CD4-positive, alpha-beta memory T cell (primary cell): ENCODE measurements around the gene SLC35B1. TPM values are rescaled to one million over a fixed set of nuclear protein-coding genes. Genes with fewer than 3 reads are reported as not detected.
A peak's percentile ranks its signal among the peaks of the same experiment; 100 is the strongest.

Experiments
- CTCF ChIA-PET: fragments of 350-600 bp; sonication (Branson Sonifier 250); formaldehyde crosslinking; loops from one replicate; lab custom pipeline; 2021; ENCODE audit warnings: inconsistent platforms; ENCODE audit not compliant: partially characterized antibody; lab: Charles Lee
- POLR2A ChIA-PET: fragments of 350-600 bp; sonication (Branson Sonifier 250); formaldehyde crosslinking; loops from one replicate; lab custom pipeline; 2021; ENCODE audit not compliant: partially characterized antibody; lab: Charles Lee
- DNase-seq, 5 donors: peaks; one replicate each; pipeline versions ENCODE4 v3.0.0 to v3.0.0-alpha.2; 2020 to 2022; ENCODE audit warnings: mixed read lengths in 1 of 5
- H3K27ac ChIP-seq: one replicate; pipeline ENCODE4 v1.7.0; 2013; ENCODE audit warnings: low read depth, low read length
- H3K27me3 ChIP-seq: 2 replicates; pipeline ENCODE4 v1.7.0; 2013; ENCODE audit warnings: mild to moderate bottlenecking, low read length, moderate library complexity; ENCODE audit not compliant: insufficient read depth
- H3K36me3 ChIP-seq: 2 replicates; pipeline ENCODE4 v1.7.0; 2013; ENCODE audit warnings: mild to moderate bottlenecking, low read length, moderate library complexity; ENCODE audit not compliant: insufficient read depth
- H3K4me1 ChIP-seq: 2 replicates; pipeline ENCODE4 v1.7.0; 2013; ENCODE audit warnings: mild to moderate bottlenecking, low read length, moderate library complexity; ENCODE audit not compliant: insufficient read depth
- H3K4me3 ChIP-seq, 2 donors: one replicate each; pipeline ENCODE4 v1.7.0; 2013; ENCODE audit warnings: low read length in 2 of 2, mild to moderate bottlenecking in 1 of 2
- H3K9me3 ChIP-seq, 2 donors: one replicate each; pipeline ENCODE4 v1.7.0; 2013; ENCODE audit warnings: low read length in 2 of 2, control low read depth in 1 of 2; ENCODE audit not compliant: control insufficient read depth in 1 of 2
- H3K27ac Mint-ChIP-seq, 7 donors: one replicate each; pipeline ENCODE4 v1.8.0; 2020 to 2021; ENCODE audit warnings: mixed read lengths in 7 of 7, mild to moderate bottlenecking in 6 of 7, inconsistent platforms in 3 of 7, moderate library complexity in 3 of 7
- H3K27me3 Mint-ChIP-seq, 2 donors: one replicate each; pipeline ENCODE4 v1.8.0; 2020 to 2021; ENCODE audit warnings: mixed read lengths in 2 of 2
- H3K36me3 Mint-ChIP-seq, 2 donors: one replicate each; pipeline ENCODE4 v1.8.0; 2020 to 2021; ENCODE audit warnings: mixed read lengths in 2 of 2, inconsistent platforms in 1 of 2, mild to moderate bottlenecking in 1 of 2
- H3K4me1 Mint-ChIP-seq, 4 donors: one replicate each; pipeline ENCODE4 v1.8.0; 2020 to 2021; ENCODE audit warnings: mixed read lengths in 4 of 4, mild to moderate bottlenecking in 1 of 4
- H3K4me3 Mint-ChIP-seq, 8 donors: one replicate each; pipeline ENCODE4 v1.8.0; 2020 to 2021; ENCODE audit warnings: mixed read lengths in 8 of 8, mild to moderate bottlenecking in 7 of 8, moderate library complexity in 6 of 8, inconsistent platforms in 3 of 8
- H3K9me3 Mint-ChIP-seq, 8 donors: one replicate each; pipeline ENCODE4 v1.8.0; 2020 to 2021; ENCODE audit warnings: mixed read lengths in 8 of 8, mild to moderate bottlenecking in 5 of 8, inconsistent platforms in 3 of 8, moderate library complexity in 1 of 8
- intact Hi-C: fragments of 100-400 bp; cut with micrococcal nuclease; formaldehyde crosslinking; loops from one replicate; pipeline ENCODE4 v1.15.1; 2023
- polyA plus RNA-seq, 2 donors: library from polyadenylated mRNA; unstranded; fragments of 300-500 nt; fragmentation: Illumina TruSeq; gene quantifications; one replicate each; pipeline ENCODE4 v1.2.3, GENCODE V29; 2021
- total RNA-seq, 2 experiments: library from RNA; stranded (reverse); gene quantifications; one replicate each; pipeline ENCODE4 v1.2.3, GENCODE V29; 2021

The SLC35B1 gene
- total and polyA plus RNA-seq, 4 experiments from 2014 or later: 30.8 to 52.1 (median 43.6) TPM

GRCh38 chr17:49722066-49722465 is 14.3 kb upstream of the SLC35B1 start:
- Histone ChIP-seq H3K4me1 (peaks cover 22% of the 10 kb centered on the region), H3K27ac (no peak overlapping the region), H3K9me3 (no peaks in the 10 kb centered on the region), H3K36me3 (peaks cover 73% of the 10 kb centered on the region), H3K27me3 (no peaks in the 10 kb centered on the region), H3K4me3 (no peak overlapping the region)
- Mint-ChIP-seq H3K27me3 (no peaks in the 10 kb centered on the region), H3K36me3 (peaks cover 55 to 79% of the 10 kb centered on the region in 2 donors), H3K27ac (peak overlapping the region; percentile 46 to 81 (median 72)), H3K4me3 (no peak overlapping the region), H3K9me3 (peaks cover 0 to 2% (median 0%) of the 10 kb centered on the region in 8 donors), H3K4me1 (peaks cover 18 to 46% (median 32%) of the 10 kb centered on the region in 4 donors)
- CTCF ChIA-PET: interaction anchor here (1.1 to 2.0 kb wide), 3 partner anchors 13 to 57 kb away, joined by 3 to 12 read pairs (median 4); partner anchors contain the start of gene SLC35B1
- no peak for DNase-seq
- intact Hi-C loops: no loop called here
- POLR2A ChIA-PET: interaction anchor here (1.0 to 2.1 kb wide), 6 partner anchors 11 to 42 kb away, joined by 3 to 7 read pairs (median 4); partner anchors contain the start of gene FAM117A

- Mint-ChIP-seq H3K27ac (peak overlapping the region; percentile 87 to 99 (median 97)), H3K36me3 (peaks cover 71 to 84% of the 10 kb centered on the region in 2 donors), H3K4me1 (peaks cover 36 to 53% (median 44%) of the 10 kb centered on the region in 4 donors), H3K9me3 (no peaks in the 10 kb centered on the region), H3K4me3 (peak overlapping the region in 6 of 8 donors; percentile 4 to 76 (median 41)), H3K27me3 (peaks cover 0 to 2% of the 10 kb centered on the region in 2 donors)
- DNase-seq: peak in 2 of 5 donors; percentile 29 to 67
- no peak overlapping the region for H3K4me3 ChIP-seq
- no peaks in the 10 kb centered on the region for H3K27me3 ChIP-seq
- H3K4me1 ChIP-seq: peaks cover 46% of the 10 kb centered on the region
- H3K27ac ChIP-seq: peak overlapping the region; percentile 78
- peaks cover 85% of the 10 kb centered on the region for H3K36me3 ChIP-seq
- intact Hi-C loops: loop anchor here (2.0 kb wide), 2 partner anchors 61 to 71 kb away; partner anchors contain the start of gene KAT7
- ChIA-PET CTCF (interaction anchor here (1.5 to 2.8 kb wide), 3 partner anchors 9 to 70 kb away, joined by 3 to 8 read pairs (median 5); no protein-coding TSS in a partner anchor), POLR2A (interaction anchor here (1.0 to 12.8 kb wide), 6 partner anchors 9 to 312 kb away, joined by 3 to 233 read pairs (median 8); partner anchors contain the start of genes FAM117A and SLC35B1)
- H3K9me3 ChIP-seq: no peaks in the 10 kb centered on the region
Measured at GRCh38 chr17:49717371-49717861, 9.7 kb upstream of the SLC35B1 start.

GRCh38 chr17:49716668-49717364 is 9.1 kb upstream of the SLC35B1 start:
- Mint-ChIP-seq H3K9me3 (no peaks in the 10 kb centered on the region), H3K27ac (peak overlapping the region; percentile 92 to 99 (median 98)), H3K4me3 (peak overlapping the region in 7 of 8 donors; percentile 3 to 85 (median 66)), H3K27me3 (peaks cover 0 to 2% of the 10 kb centered on the region in 2 donors), H3K36me3 (peaks cover 73 to 84% of the 10 kb centered on the region in 2 donors), H3K4me1 (peaks cover 36 to 53% (median 43%) of the 10 kb centered on the region in 4 donors)
- Histone ChIP-seq H3K36me3 (peaks cover 85% of the 10 kb centered on the region), H3K4me3 (no peak overlapping the region), H3K27me3 (no peaks in the 10 kb centered on the region), H3K9me3 (no peaks in the 10 kb centered on the region), H3K4me1 (peaks cover 46% of the 10 kb centered on the region), H3K27ac (peak overlapping the region; percentile 78)
- CTCF ChIA-PET: interaction anchor here (1.5 to 3.6 kb wide), 10 partner anchors 8 to 308 kb away, joined by 3 to 25 read pairs (median 8); partner anchors contain the start of gene FAM117A
- no peak for DNase-seq
- POLR2A ChIA-PET: interaction anchor here (1.0 to 12.8 kb wide), 12 partner anchors 9 to 312 kb away, joined by 3 to 233 read pairs (median 7); partner anchors contain the start of genes FAM117A, KAT7 and SLC35B1
- intact Hi-C loops: loop anchor here (1.0 to 2.0 kb wide), 3 partner anchors 22 to 72 kb away; partner anchors contain the start of gene KAT7

GRCh38 chr17:49715717-49716279 is 8.0 kb upstream of the SLC35B1 start:
- H3K27ac ChIP-seq: peak overlapping the region; percentile 78
- ChIA-PET CTCF (interaction anchor here (0.9 to 3.6 kb wide), 17 partner anchors 9 to 307 kb away, joined by 3 to 25 read pairs (median 4); partner anchors contain the start of gene FAM117A), POLR2A (interaction anchor here (0.6 to 12.8 kb wide), 28 partner anchors 8 to 146 kb away, joined by 3 to 233 read pairs (median 5); partner anchors contain the start of genes FAM117A, KAT7, SLC35B1 and SPOP)
- peaks cover 46% of the 10 kb centered on the region for H3K4me1 ChIP-seq
- H3K27ac Mint-ChIP-seq: peak overlapping the region; percentile 92 to 99 (median 98)
- intact Hi-C loops: loop anchor here (1.0 to 2.0 kb wide), 3 partner anchors 24 to 73 kb away; partner anchors contain the start of gene KAT7
- no peaks in the 10 kb centered on the region for H3K9me3 ChIP-seq
- H3K4me3 ChIP-seq: peak overlapping the region in 1 of 2 donors; percentile 1
- no peaks in the 10 kb centered on the region for H3K27me3 ChIP-seq
- H3K27me3 Mint-ChIP-seq: peaks cover 0 to 2% of the 10 kb centered on the region in 2 donors
- H3K9me3 Mint-ChIP-seq: no peaks in the 10 kb centered on the region
- H3K4me1 Mint-ChIP-seq: peaks cover 37 to 53% (median 44%) of the 10 kb centered on the region in 4 donors
- H3K4me3 Mint-ChIP-seq: peak overlapping the region; percentile 52 to 85 (median 60)
- H3K36me3 Mint-ChIP-seq: peaks cover 73 to 83% of the 10 kb centered on the region in 2 donors
- peaks cover 84% of the 10 kb centered on the region for H3K36me3 ChIP-seq
- peak; percentile 77 to 89 (median 84) for DNase-seq

- peaks cover 37 to 55% (median 44%) of the 10 kb centered on the region in 4 donors for H3K4me1 Mint-ChIP-seq
- ChIA-PET CTCF (interaction anchor here (0.6 to 3.6 kb wide), 21 partner anchors 9 to 307 kb away, joined by 3 to 25 read pairs (median 4); partner anchors contain the start of gene FAM117A), POLR2A (interaction anchor here (0.6 to 12.8 kb wide), 29 partner anchors 8 to 435 kb away, joined by 3 to 233 read pairs (median 4); partner anchors contain the start of genes FAM117A, KAT7, PPP1R9B and SLC35B1)
- peak overlapping the region; percentile 52 to 85 (median 60) for H3K4me3 Mint-ChIP-seq
- H3K27me3 ChIP-seq: no peaks in the 10 kb centered on the region
- peaks cover 47% of the 10 kb centered on the region for H3K4me1 ChIP-seq
- no peaks in the 10 kb centered on the region for H3K9me3 ChIP-seq
- H3K9me3 Mint-ChIP-seq: no peaks in the 10 kb centered on the region
- peak overlapping the region in 1 of 2 donors; percentile 16 for H3K4me3 ChIP-seq
- peaks cover 81% of the 10 kb centered on the region for H3K36me3 ChIP-seq
- peak; percentile 40 to 77 (median 47) for DNase-seq
- intact Hi-C loops: no loop called here
- peak overlapping the region; percentile 78 for H3K27ac ChIP-seq
- H3K27me3 Mint-ChIP-seq: peaks cover 0 to 2% of the 10 kb centered on the region in 2 donors
- peak overlapping the region; percentile 92 to 99 (median 98) for H3K27ac Mint-ChIP-seq
- H3K36me3 Mint-ChIP-seq: peaks cover 74 to 83% of the 10 kb centered on the region in 2 donors
Measured at GRCh38 chr17:49715216-49715615, 7.5 kb upstream of the SLC35B1 start.

- peak overlapping the region; percentile 90 for H3K27ac ChIP-seq
- intact Hi-C loops: loop anchor here (1.0 to 5.0 kb wide), 9 partner anchors 30 to 766 kb away; partner anchors contain the start of genes FAM117A, KAT7, SNF8 and SPOP
- H3K9me3 Mint-ChIP-seq: no peaks in the 10 kb centered on the region
- peak overlapping the region; percentile 95 to 99 (median 98) for H3K27ac Mint-ChIP-seq
- no peaks in the 10 kb centered on the region for H3K27me3 Mint-ChIP-seq
- POLR2A ChIA-PET: interaction anchor here (0.7 to 12.8 kb wide), 31 partner anchors 9 to 516 kb away, joined by 3 to 233 read pairs (median 7); partner anchors contain the start of genes FAM117A, KAT7 and SPOP
- H3K4me3 ChIP-seq: peak overlapping the region; percentile 10 to 43
- H3K36me3 Mint-ChIP-seq: peaks cover 42 to 66% of the 10 kb centered on the region in 2 donors
- peaks cover 52% of the 10 kb centered on the region for H3K36me3 ChIP-seq
- peaks cover 35 to 54% (median 47%) of the 10 kb centered on the region in 4 donors for H3K4me1 Mint-ChIP-seq
- DNase-seq: peak in 1 of 5 donors; percentile 5
- no peaks in the 10 kb centered on the region for H3K27me3 ChIP-seq
- H3K4me3 Mint-ChIP-seq: peak overlapping the region; percentile 93 to 97 (median 96)
- H3K9me3 ChIP-seq: no peaks in the 10 kb centered on the region
- CTCF ChIA-PET: interaction anchor here (0.6 to 5.4 kb wide), 28 partner anchors 9 to 288 kb away, joined by 3 to 56 read pairs (median 6); partner anchors contain the start of genes FAM117A and KAT7
- peaks cover 33% of the 10 kb centered on the region for H3K4me1 ChIP-seq
Measured at GRCh38 chr17:49708515-49709183, 885 bp upstream of the SLC35B1 start.
